ENCODE data around the gene GNAT1. TPM values are rescaled to one million over a fixed set of nuclear protein-coding genes. Genes with fewer than 3 reads are reported as not detected.

The GNAT1 gene
- polyA plus RNA-seq, 1 donor (not counting 4 experiments of a cell fraction or from before 2014, with no cell fraction given), result 0.12 TPM

- Histone ChIP-seq H4K20me1 (ENCODE audit: control insufficient read depth, extremely low read depth, insufficient read depth, low read length) (no peaks in the 10 kb centered on the region), H3K9ac (ENCODE audit: control insufficient read depth, extremely low read depth, insufficient read depth, low read length) (no peak overlapping the region), H3K9me3 (ENCODE audit: control insufficient read depth, low read depth, low read length) (no peaks in the 10 kb centered on the region), H3K79me2 (ENCODE audit: control insufficient read depth, insufficient read depth, low read length) (no peaks in the 10 kb centered on the region), H3K27me3 (ENCODE audit: control insufficient read depth, extremely low read depth, insufficient read depth, low read length) (no peaks in the 10 kb centered on the region), H3K36me3 (ENCODE audit: control insufficient read depth in 2 of 2, extremely low read depth in 1 of 2, insufficient read depth in 2 of 2, low read length in 2 of 2) (no peaks in the 10 kb centered on the region), H3K4me1 (ENCODE audit: control insufficient read depth, extremely low read depth, insufficient read depth, low read length) (peaks cover 39% of the 10 kb centered on the region), H3K27ac (ENCODE audit: control insufficient read depth, insufficient read depth, low read length) (no peak overlapping the region), H3K9me1 (ENCODE audit: control insufficient read depth, extremely low read depth, insufficient read depth, low read length) (no peaks in the 10 kb centered on the region), H3K4me2 (ENCODE audit: control insufficient read depth, extremely low read depth, insufficient read depth, low read depth, low read length) (no peak overlapping the region), H3K4me3 (ENCODE audit: control insufficient read depth in 2 of 3, extremely low read depth in 1 of 3, insufficient read depth in 2 of 3, low read depth in 1 of 3, low read length in 3 of 3) (no peak overlapping the region), H2AFZ (ENCODE audit: control insufficient read depth, low read length) (no peak overlapping the region)
- no peak for TF ChIP-seq EZH2 (IDR thresholded peaks at IDR 0.05; ENCODE audit: low read length)
- no peak for TF ChIP-seq CTCF (optimal IDR thresholded peaks at IDR 0.05 in 1 of 3, IDR thresholded peaks at IDR 0.05 in 1 of 3, conservative IDR thresholded peaks at IDR 0.05 in 1 of 3; ENCODE audit: extremely low read depth in 1 of 3, insufficient read depth in 2 of 3, low read length in 3 of 3)
- FAIRE-seq (peak; percentile 75), DNase-seq (ENCODE audit: low read depth, low spot score) (no peak)
- dilution Hi-C loops (cut with MboI; ENCODE audit: extremely low pct_ligation_motif_present, low sequenced_read_pairs), result no loop called here
These were observed 43.5 kb upstream of the GNAT1 start for GRCh38 chr3:50147861-50148260.

- dilution Hi-C loops (cut with MboI; ENCODE audit: extremely low pct_ligation_motif_present, low sequenced_read_pairs), result no loop called here
- no peak overlapping the region for H3K9ac ChIP-seq (ENCODE audit: control insufficient read depth, extremely low read depth, insufficient read depth, low read length)
- DNase-seq (ENCODE audit: low read depth, low spot score) (no peak), FAIRE-seq (no peak)
- peaks cover 4% of the 10 kb centered on the region for H3K79me2 ChIP-seq (ENCODE audit: control insufficient read depth, insufficient read depth, low read length)
- H3K4me1 ChIP-seq (ENCODE audit: control insufficient read depth, extremely low read depth, insufficient read depth, low read length), result peaks cover 45% of the 10 kb centered on the region
- H3K9me3 ChIP-seq (ENCODE audit: control insufficient read depth, low read depth, low read length), result no peaks in the 10 kb centered on the region
- no peak overlapping the region for H3K4me3 ChIP-seq (ENCODE audit: control insufficient read depth in 2 of 3, extremely low read depth in 1 of 3, insufficient read depth in 2 of 3, low read depth in 1 of 3, low read length in 3 of 3)
- H3K9me1 ChIP-seq (ENCODE audit: control insufficient read depth, extremely low read depth, insufficient read depth, low read length), result no peaks in the 10 kb centered on the region
- H3K4me2 ChIP-seq (ENCODE audit: control insufficient read depth, extremely low read depth, insufficient read depth, low read depth, low read length), result peak overlapping the region; percentile 59
- no peaks in the 10 kb centered on the region for H3K27me3 ChIP-seq (ENCODE audit: control insufficient read depth, extremely low read depth, insufficient read depth, low read length)
- TF ChIP-seq CTCF (optimal IDR thresholded peaks at IDR 0.05 in 1 of 3, IDR thresholded peaks at IDR 0.05 in 1 of 3, conservative IDR thresholded peaks at IDR 0.05 in 1 of 3; ENCODE audit: extremely low read depth in 1 of 3, insufficient read depth in 2 of 3, low read length in 3 of 3) (no peak), EZH2 (IDR thresholded peaks at IDR 0.05; ENCODE audit: low read length) (no peak)
- peak overlapping the region; percentile 46 for H2AFZ ChIP-seq (ENCODE audit: control insufficient read depth, low read length)
- no peaks in the 10 kb centered on the region for H4K20me1 ChIP-seq (ENCODE audit: control insufficient read depth, extremely low read depth, insufficient read depth, low read length)
- peak overlapping the region; percentile 16 for H3K27ac ChIP-seq (ENCODE audit: control insufficient read depth, insufficient read depth, low read length)
- no peaks in the 10 kb centered on the region for H3K36me3 ChIP-seq (ENCODE audit: control insufficient read depth in 2 of 2, extremely low read depth in 1 of 2, insufficient read depth in 2 of 2, low read length in 2 of 2)
These were observed 41.0 kb upstream of the GNAT1 start for GRCh38 chr3:50150404-50150750.
